ENCODE results near the gene TRAK2. TPM values are rescaled to one million over a fixed set of nuclear protein-coding genes. Genes with fewer than 3 reads are reported as not detected.

The TRAK2 gene
- total and polyA plus RNA-seq, 2 of the 13 experiments (the other 11 are each of a cell fraction or from before 2014, with no cell fraction given): 7.7 to 21.0 TPM

DNA sequence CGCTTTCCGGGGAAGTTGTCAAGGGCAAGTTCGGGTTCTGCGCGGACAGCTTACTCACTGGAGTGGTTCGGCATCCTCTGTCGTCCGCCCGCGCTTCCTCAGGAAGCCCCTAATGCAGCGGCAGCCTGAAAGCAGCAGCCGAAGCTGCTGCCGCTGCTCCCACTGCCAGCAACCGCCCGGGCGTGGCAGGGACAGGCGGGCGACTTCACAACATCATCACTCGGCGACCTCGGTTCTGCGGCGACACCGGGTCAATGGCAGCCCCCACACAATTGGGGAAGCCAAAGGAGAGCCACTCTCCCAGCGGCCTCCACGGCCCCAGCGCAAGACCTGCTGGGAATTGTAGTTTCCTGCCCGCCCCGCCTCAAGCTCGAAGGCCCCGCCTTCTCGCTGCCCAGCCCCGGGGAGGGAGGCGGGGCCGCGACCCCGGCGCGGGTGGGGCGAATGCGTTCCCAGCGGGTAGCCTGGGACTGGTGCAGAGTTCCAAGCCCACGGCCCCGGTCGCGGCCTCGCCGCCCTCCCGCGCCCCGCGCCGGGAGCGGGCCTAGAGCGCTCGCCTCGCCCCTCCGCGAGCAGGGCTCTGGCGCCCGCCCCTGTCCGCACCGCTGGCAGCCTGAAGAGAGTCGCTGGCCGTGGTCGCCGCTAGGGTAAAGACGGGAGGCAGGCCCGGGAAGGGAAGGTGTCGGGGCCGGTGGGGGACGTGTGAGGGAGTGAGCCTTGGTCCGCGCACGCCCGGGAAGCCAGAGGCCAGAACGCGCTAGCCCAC, at the start of gene TRAK2, which contains the start of gene STRADB (continued):
- TF ChIP-seq, protein P1, sequence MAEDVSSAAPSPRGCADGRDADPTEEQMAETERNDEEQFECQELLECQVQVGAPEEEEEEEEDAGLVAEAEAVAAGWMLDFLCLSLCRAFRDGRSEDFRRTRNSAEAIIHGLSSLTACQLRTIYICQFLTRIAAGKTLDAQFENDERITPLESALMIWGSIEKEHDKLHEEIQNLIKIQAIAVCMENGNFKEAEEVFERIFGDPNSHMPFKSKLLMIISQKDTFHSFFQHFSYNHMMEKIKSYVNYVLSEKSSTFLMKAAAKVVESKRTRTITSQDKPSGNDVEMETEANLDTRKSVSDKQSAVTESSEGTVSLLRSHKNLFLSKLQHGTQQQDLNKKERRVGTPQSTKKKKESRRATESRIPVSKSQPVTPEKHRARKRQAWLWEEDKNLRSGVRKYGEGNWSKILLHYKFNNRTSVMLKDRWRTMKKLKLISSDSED (CRISPR knock-in tag; IDR thresholded peaks at IDR 0.05): no peak
- TF ChIP-seq GTF2F1 (IDR thresholded peaks at IDR 0.05; ENCODE audit: low read length) (no peak), ZNF580 (CRISPR knock-in tag; IDR thresholded peaks at IDR 0.05; ENCODE audit: borderline replicate concordance, low read depth) (peak; percentile 63; the same call in 1 of the 2 replicates), ZNF230 (CRISPR knock-in tag; IDR thresholded peaks at IDR 0.05) (peak; percentile 81), CEBPG (CRISPR knock-in tag; IDR thresholded peaks at IDR 0.05) (peak; percentile 50), DPF2 (CRISPR knock-in tag; IDR thresholded peaks at IDR 0.05; ENCODE audit: borderline replicate concordance, low read depth) (no peak), ADNP (CRISPR knock-in tag; IDR thresholded peaks at IDR 0.05) (peak; percentile 85), ZNF644 (CRISPR knock-in tag; IDR thresholded peaks at IDR 0.05; ENCODE audit: low read depth) (peak; percentile 88), MIER2 (CRISPR knock-in tag; IDR thresholded peaks at IDR 0.05) (no peak), POLR2AphosphoS5 (IDR thresholded peaks at IDR 0.05; ENCODE audit: low read depth, low read length) (peak; percentile 98), RXRB (CRISPR knock-in tag; IDR thresholded peaks at IDR 0.05; ENCODE audit: borderline replicate concordance) (peak; percentile 84), ZNF543 (CRISPR knock-in tag; IDR thresholded peaks at IDR 0.05) (peak; percentile 81), JUN (CRISPR knock-in tag; IDR thresholded peaks at IDR 0.05) (no peak), HES4 (CRISPR knock-in tag; IDR thresholded peaks at IDR 0.05; ENCODE audit: borderline replicate concordance) (peak; percentile 83; the same call in 1 of the 2 replicates), MAFF (IDR thresholded peaks at IDR 0.05; ENCODE audit: low read depth, low read length) (no peak), ATRX (CRISPR knock-in tag; IDR thresholded peaks at IDR 0.05; ENCODE audit: borderline replicate concordance) (no peak), DNMT3B (CRISPR knock-in tag; conservative IDR thresholded peaks at IDR 0.05) (no peak), ZBTB20 (CRISPR knock-in tag; IDR thresholded peaks at IDR 0.05; ENCODE audit: borderline replicate concordance, low read depth) (peak; percentile 87), ZNF552 (CRISPR knock-in tag; IDR thresholded peaks at IDR 0.05; ENCODE audit: borderline replicate concordance) (peak; percentile 67; the same call in 1 of the 2 replicates), NFE2L1 (CRISPR knock-in tag; IDR thresholded peaks at IDR 0.05; ENCODE audit: borderline replicate concordance) (no peak), ZNF207 (IDR thresholded peaks at IDR 0.05; ENCODE audit: borderline replicate concordance) (no peak), CHD4 (IDR thresholded peaks at IDR 0.05; ENCODE audit: borderline replicate concordance, low read length) (no peak)
- TF ChIP-seq, protein P2, sequence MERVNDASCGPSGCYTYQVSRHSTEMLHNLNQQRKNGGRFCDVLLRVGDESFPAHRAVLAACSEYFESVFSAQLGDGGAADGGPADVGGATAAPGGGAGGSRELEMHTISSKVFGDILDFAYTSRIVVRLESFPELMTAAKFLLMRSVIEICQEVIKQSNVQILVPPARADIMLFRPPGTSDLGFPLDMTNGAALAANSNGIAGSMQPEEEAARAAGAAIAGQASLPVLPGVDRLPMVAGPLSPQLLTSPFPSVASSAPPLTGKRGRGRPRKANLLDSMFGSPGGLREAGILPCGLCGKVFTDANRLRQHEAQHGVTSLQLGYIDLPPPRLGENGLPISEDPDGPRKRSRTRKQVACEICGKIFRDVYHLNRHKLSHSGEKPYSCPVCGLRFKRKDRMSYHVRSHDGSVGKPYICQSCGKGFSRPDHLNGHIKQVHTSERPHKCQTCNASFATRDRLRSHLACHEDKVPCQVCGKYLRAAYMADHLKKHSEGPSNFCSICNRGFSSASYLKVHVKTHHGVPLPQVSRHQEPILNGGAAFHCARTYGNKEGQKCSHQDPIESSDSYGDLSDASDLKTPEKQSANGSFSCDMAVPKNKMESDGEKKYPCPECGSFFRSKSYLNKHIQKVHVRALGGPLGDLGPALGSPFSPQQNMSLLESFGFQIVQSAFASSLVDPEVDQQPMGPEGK (CRISPR knock-in tag; IDR thresholded peaks at IDR 0.05): peak; percentile 87
- TF ChIP-seq, protein P3, sequence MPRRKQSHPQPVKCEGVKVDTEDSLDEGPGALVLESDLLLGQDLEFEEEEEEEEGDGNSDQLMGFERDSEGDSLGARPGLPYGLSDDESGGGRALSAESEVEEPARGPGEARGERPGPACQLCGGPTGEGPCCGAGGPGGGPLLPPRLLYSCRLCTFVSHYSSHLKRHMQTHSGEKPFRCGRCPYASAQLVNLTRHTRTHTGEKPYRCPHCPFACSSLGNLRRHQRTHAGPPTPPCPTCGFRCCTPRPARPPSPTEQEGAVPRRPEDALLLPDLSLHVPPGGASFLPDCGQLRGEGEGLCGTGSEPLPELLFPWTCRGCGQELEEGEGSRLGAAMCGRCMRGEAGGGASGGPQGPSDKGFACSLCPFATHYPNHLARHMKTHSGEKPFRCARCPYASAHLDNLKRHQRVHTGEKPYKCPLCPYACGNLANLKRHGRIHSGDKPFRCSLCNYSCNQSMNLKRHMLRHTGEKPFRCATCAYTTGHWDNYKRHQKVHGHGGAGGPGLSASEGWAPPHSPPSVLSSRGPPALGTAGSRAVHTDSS (CRISPR knock-in tag; conservative IDR thresholded peaks at IDR 0.05): no peak; the same call in none of the 2 replicates
- TF ChIP-seq, protein P4, sequence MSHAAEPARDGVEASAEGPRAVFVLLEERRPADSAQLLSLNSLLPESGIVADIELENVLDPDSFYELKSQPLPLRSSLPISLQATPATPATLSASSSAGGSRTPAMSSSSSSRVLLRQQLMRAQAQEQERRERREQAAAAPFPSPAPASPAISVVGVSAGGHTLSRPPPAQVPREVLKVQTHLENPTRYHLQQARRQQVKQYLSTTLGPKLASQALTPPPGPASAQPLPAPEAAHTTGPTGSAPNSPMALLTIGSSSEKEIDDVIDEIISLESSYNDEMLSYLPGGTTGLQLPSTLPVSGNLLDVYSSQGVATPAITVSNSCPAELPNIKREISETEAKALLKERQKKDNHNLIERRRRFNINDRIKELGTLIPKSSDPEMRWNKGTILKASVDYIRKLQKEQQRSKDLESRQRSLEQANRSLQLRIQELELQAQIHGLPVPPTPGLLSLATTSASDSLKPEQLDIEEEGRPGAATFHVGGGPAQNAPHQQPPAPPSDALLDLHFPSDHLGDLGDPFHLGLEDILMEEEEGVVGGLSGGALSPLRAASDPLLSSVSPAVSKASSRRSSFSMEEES (CRISPR knock-in tag; IDR thresholded peaks at IDR 0.05): peak; percentile 73

Data from HepG2 (cell line).